SW 1271 (cell line): ENCODE measurements around the gene GIT1.
A peak's percentile ranks its signal among the peaks of the same experiment; 100 is the strongest.

Source experiments
- DNase-seq, 2 experiments: peaks; one replicate each; lab custom pipeline; 2025; lab: John Stamatoyannopoulos, UW

Gene GIT1

GRCh38 chr17:29593591-29594518 is 4.4 kb upstream of the GIT1 start:
- DNase-seq, result no peak

- peak in 1 of 2 experiments; percentile 31 for DNase-seq
Measured at GRCh38 chr17:29592850-29593551, 3.6 kb upstream of the GIT1 start, which contains the start of gene ANKRD13B. ANKRD13B (plus strand) TSS chr17:29593132; CDS start chr17:29593622, 490 bp downstream.

- DNase-seq, result peak; percentile 47 to 75
Measured at GRCh38 chr17:29591737-29592608, 2.5 kb upstream of the GIT1 start.

- no peak for DNase-seq
Measured at GRCh38 chr17:29591146-29591736, 1.8 kb upstream of the GIT1 start.

GRCh38 chr17:29590411-29591145 is 1.1 kb upstream of the GIT1 start:
- DNase-seq, result no peak

- no peak for DNase-seq
Measured at GRCh38 chr17:29588562-29589411, 661 bp downstream of the GIT1 start.

- DNase-seq, result no peak
Measured at GRCh38 chr17:29588017-29588561, 1.4 kb downstream of the GIT1 start.

- no peak for DNase-seq
Measured at GRCh38 chr17:29587591-29587990, 1.9 kb downstream of the GIT1 start.

GRCh38 chr17:29586676-29587469 is 2.6 kb downstream of the GIT1 start:
- no peak for DNase-seq

GRCh38 chr17:29585080-29585751 is 4.2 kb downstream of the GIT1 start:
- no peak for DNase-seq

- no peak for DNase-seq
Measured at GRCh38 chr17:29584452-29585079, 4.9 kb downstream of the GIT1 start.

- no peak for DNase-seq
Measured at GRCh38 chr17:29583324-29584248, 5.9 kb downstream of the GIT1 start.

- DNase-seq, result no peak
Measured at GRCh38 chr17:29582772-29583171, 6.7 kb downstream of the GIT1 start.

GRCh38 chr17:29582254-29582765 is 7.1 kb downstream of the GIT1 start:
- DNase-seq, result no peak

- DNase-seq, result no peak
Measured at GRCh38 chr17:29581583-29582253, 7.7 kb downstream of the GIT1 start.
